DND-41 (cell line): ENCODE data around the gene SEMA6A.

Experiments
- ATAC-seq: fragments of 200-7000 bp; cut with Tn5 transposase; 3 replicates; pipeline ENCODE4 v1.9.1; 2021; ENCODE audit warnings: low read depth; ENCODE audit not compliant: insufficient read depth
- DNase-seq: peaks from one replicate; pipeline ENCODE4 v3.0.0-alpha.2; 2020
- H2AFZ ChIP-seq: 2 replicates; pipeline ENCODE4 v1.6.0; 2012; ENCODE audit warnings: low read depth, low read length
- H3K27ac ChIP-seq: 2 replicates; pipeline ENCODE4 v1.5.1; 2012; ENCODE audit warnings: low read length, inconsistent platforms
- H3K27me3 ChIP-seq: fragments of 200-600 bp; sonication (generic); 2 replicates; pipeline ENCODE4 v1.6.0; 2012; ENCODE audit warnings: low read length, mild to moderate bottlenecking, inconsistent platforms; ENCODE audit not compliant: insufficient read depth, poor library complexity
- H3K36me3 ChIP-seq: 2 replicates; pipeline ENCODE4 v1.5.1; 2012; ENCODE audit warnings: low read length, inconsistent platforms; ENCODE audit not compliant: insufficient read depth
- H3K4me1 ChIP-seq: 2 replicates; pipeline ENCODE4 v1.5.1; 2012; ENCODE audit warnings: mild to moderate bottlenecking, low read length; ENCODE audit not compliant: insufficient read depth
- H3K4me2 ChIP-seq: 2 replicates; pipeline ENCODE4 v1.6.0; 2012; ENCODE audit warnings: mild to moderate bottlenecking, moderate library complexity, low read length, inconsistent platforms; ENCODE audit not compliant: insufficient read depth
- H3K4me3 ChIP-seq, 2 experiments: fragments of 200-600 bp in 1 of 2; shearing (Covaris generic) in 1 of 2; 2 replicates each; pipeline ENCODE4 v1.5.1; 2012 to 2016; ENCODE audit warnings: inconsistent platforms in 2 of 2, low read length in 2 of 2, mild to moderate bottlenecking in 2 of 2, low read depth in 1 of 2, moderate library complexity in 1 of 2
- H3K79me2 ChIP-seq: 2 replicates; pipeline ENCODE4 v1.6.0; 2012; ENCODE audit warnings: low read length, inconsistent platforms; ENCODE audit not compliant: insufficient read depth
- H3K9ac ChIP-seq: 2 replicates; pipeline ENCODE4 v1.6.0; 2012; ENCODE audit warnings: low read depth, mild to moderate bottlenecking, inconsistent platforms, low read length, moderate library complexity
- H3K9me3 ChIP-seq: 2 replicates; pipeline ENCODE4 v1.5.1; 2012; ENCODE audit warnings: low read length, moderate library complexity, mild to moderate bottlenecking, inconsistent platforms; ENCODE audit not compliant: insufficient read depth, severe bottlenecking
- H4K20me1 ChIP-seq: 2 replicates; pipeline ENCODE4 v1.6.0; 2012; ENCODE audit warnings: low read length; ENCODE audit not compliant: insufficient read depth
- EZH2 ChIP-seq: IDR thresholded peaks from 3 replicates; pipeline ENCODE4 v1.6.1; 2012; ENCODE audit warnings: borderline replicate concordance, low read depth, mild to moderate bottlenecking, moderate library complexity, low read length, inconsistent platforms; ENCODE audit not compliant: severe bottlenecking
- TF ChIP-seq, protein P1 (sequence below): IDR thresholded peaks from 2 replicates; pipeline ENCODE4 v1.5.1; 2012; ENCODE audit warnings: borderline replicate concordance, low read length, moderate library complexity, mild to moderate bottlenecking; ENCODE audit not compliant: poor library complexity, severe bottlenecking; ENCODE audit errors: extremely low read depth

The SEMA6A gene

DNA sequence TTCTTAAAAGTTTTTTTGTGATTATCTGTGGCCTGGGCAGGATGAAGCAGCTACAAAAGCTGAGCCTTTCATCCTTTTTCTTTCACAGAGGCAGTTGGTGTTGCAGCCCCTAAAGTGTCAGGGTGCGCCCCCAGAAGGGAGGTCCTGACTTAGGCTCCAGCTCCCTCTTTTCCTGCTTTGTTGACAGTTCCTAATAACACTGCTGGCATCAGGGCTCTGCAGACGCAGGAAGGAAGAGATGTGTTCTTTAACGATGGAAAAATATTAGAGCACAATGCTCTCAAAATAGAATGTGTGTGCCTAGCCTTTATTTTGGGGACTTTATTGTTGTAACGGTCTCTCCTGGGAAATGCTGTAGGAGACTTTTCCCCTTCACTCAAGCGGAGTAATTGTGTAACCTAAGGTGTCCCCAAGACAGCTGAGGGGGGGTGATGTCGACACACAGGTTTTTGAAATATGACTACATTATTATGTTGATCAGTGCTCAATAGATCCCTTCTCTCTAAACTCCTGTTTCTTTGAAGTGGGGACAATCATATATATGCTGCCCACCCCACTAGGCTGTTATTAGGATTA is 135.6 kb downstream of the SEMA6A start:
- Histone ChIP-seq H3K9ac (no peak overlapping the region), H3K27ac (no peak overlapping the region), H3K9me3 (no peaks in the 10 kb centered on the region), H3K4me3 (no peak overlapping the region), H3K36me3 (no peaks in the 10 kb centered on the region), H3K27me3 (no peaks in the 10 kb centered on the region), H3K4me2 (no peak overlapping the region), H2AFZ (no peak overlapping the region), H3K4me1 (no peaks in the 10 kb centered on the region), H3K79me2 (no peaks in the 10 kb centered on the region), H4K20me1 (no peaks in the 10 kb centered on the region)
- TF ChIP-seq, protein P1, sequence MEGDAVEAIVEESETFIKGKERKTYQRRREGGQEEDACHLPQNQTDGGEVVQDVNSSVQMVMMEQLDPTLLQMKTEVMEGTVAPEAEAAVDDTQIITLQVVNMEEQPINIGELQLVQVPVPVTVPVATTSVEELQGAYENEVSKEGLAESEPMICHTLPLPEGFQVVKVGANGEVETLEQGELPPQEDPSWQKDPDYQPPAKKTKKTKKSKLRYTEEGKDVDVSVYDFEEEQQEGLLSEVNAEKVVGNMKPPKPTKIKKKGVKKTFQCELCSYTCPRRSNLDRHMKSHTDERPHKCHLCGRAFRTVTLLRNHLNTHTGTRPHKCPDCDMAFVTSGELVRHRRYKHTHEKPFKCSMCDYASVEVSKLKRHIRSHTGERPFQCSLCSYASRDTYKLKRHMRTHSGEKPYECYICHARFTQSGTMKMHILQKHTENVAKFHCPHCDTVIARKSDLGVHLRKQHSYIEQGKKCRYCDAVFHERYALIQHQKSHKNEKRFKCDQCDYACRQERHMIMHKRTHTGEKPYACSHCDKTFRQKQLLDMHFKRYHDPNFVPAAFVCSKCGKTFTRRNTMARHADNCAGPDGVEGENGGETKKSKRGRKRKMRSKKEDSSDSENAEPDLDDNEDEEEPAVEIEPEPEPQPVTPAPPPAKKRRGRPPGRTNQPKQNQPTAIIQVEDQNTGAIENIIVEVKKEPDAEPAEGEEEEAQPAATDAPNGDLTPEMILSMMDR: no peak
- TF ChIP-seq EZH2: no peak
- ATAC-seq (no peak), DNase-seq (no peak)

DNA sequence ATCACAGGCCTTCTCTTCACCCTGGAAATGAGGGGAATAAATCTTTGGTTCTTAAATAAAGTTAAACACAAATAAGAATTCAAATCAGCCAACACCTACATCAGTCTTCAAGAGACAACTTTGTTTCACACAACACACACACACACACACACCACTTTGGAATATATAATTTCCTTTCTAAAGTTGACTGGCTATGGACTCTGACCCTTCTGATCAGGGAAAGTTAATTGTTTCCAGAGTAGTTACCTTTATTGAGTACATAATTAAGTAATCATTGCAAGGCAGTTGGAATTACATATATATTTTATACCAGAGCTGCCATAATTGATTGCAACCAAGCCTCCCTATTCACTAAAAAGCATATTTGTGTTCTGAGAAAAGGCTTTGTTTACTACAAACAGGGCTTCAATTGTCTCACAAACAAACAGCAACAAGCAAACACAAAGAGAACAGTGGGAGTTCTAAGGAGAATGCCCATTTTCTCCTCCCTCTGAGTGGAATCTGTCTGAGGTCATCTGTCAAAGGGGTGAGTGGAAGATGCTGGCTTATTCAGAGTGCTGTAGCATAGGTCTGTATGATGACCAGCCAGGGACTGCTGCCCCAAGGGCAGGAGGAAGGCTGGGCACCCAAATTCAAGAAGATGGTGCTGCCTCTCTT is 136.6 kb downstream of the SEMA6A start:
- no peak overlapping the region for H3K4me2 ChIP-seq
- H3K9ac ChIP-seq: no peak overlapping the region
- H3K27ac ChIP-seq: no peak overlapping the region
- H3K4me3 ChIP-seq: no peak overlapping the region
- no peaks in the 10 kb centered on the region for H4K20me1 ChIP-seq
- DNase-seq (no peak), ATAC-seq (no peak)
- no peaks in the 10 kb centered on the region for H3K36me3 ChIP-seq
- no peaks in the 10 kb centered on the region for H3K79me2 ChIP-seq
- H3K9me3 ChIP-seq: no peaks in the 10 kb centered on the region
- no peaks in the 10 kb centered on the region for H3K4me1 ChIP-seq
- TF ChIP-seq, protein P1: no peak
- no peak for TF ChIP-seq EZH2
- no peak overlapping the region for H2AFZ ChIP-seq
- no peaks in the 10 kb centered on the region for H3K27me3 ChIP-seq

DNA sequence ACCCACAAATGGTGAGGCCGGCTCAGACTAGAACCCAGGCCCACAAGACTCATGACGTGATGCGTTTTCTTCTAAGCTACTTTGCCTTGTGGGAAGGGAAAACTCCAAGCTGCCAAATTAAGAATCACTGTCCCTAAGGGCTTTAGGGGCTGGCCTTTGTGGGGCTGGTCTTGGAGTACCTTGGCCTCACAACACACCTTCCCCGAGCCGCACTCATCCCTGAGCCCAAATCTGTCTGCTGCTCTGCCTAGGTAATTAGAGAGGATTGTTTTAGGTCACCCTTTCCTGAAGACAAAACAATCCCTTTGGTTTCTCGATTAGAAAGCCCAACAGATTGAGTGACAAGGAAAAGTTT is 137.3 kb downstream of the SEMA6A start:
- Histone ChIP-seq H3K9ac (no peak overlapping the region), H2AFZ (no peak overlapping the region), H3K36me3 (no peaks in the 10 kb centered on the region), H3K4me1 (no peaks in the 10 kb centered on the region), H3K27ac (no peak overlapping the region), H3K9me3 (no peaks in the 10 kb centered on the region), H3K4me3 (no peak overlapping the region), H3K27me3 (no peaks in the 10 kb centered on the region), H3K79me2 (no peaks in the 10 kb centered on the region), H4K20me1 (no peaks in the 10 kb centered on the region), H3K4me2 (no peak overlapping the region)
- no peak for DNase-seq
- ATAC-seq: no peak
- no peak for TF ChIP-seq EZH2
- TF ChIP-seq, protein P1: no peak
